HG02943 (cell line): ENCODE results near the gene CCDC174.
"Not testable (repeated sequence)": the region's sequence is repeated elsewhere in the genome, so short reads cannot be mapped to it uniquely, and the experiment has no call there.

Source experiments
- ATAC-seq: cut with Tn5 transposase; IDR thresholded peaks from one replicate; pipeline ENCODE4 v1.9.1; 2021; ENCODE audit warnings: mild to moderate bottlenecking, low read depth, moderate library complexity; ENCODE audit not compliant: unreplicated experiment

Gene CCDC174

DNA sequence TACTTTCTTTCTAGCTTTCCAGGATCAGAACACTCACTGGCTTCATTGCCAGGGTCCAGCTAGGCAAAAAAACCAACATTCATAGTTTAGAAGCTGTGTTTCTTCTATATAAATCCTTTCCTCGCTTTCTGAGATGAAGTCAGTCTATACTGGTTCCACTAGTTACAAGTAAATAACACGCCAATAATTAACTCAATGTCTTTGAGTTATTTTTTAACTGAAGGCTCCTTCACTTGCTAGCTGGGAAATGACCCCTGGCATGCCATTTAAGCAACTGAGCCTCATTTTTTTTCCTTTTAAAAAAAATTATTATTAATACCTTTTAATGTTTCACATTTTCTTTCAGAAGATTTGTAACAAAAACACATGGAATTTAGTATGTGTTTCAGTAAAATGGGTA is 2.1 kb upstream of the CCDC174 start:
- no peak for ATAC-seq

DNA sequence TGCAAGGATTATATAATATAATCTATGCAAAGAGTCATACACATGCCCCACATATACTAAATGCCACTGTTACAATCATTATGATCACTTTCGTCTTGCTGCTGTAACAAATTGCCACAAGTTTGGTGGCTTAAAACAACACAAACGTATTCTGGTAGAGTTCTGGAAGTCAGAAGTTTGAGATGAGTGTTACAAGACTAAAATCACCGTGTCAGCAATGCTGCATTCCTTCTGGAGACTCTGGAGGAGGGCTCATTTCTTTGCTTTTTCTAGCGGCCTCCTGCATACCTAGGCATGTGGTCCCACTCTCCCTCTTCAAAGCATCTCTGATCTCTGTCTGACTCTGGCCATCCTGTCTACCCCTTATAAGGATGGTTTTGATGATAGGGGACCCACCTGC is 1.4 kb upstream of the CCDC174 start:
- ATAC-seq, result no peak

DNA sequence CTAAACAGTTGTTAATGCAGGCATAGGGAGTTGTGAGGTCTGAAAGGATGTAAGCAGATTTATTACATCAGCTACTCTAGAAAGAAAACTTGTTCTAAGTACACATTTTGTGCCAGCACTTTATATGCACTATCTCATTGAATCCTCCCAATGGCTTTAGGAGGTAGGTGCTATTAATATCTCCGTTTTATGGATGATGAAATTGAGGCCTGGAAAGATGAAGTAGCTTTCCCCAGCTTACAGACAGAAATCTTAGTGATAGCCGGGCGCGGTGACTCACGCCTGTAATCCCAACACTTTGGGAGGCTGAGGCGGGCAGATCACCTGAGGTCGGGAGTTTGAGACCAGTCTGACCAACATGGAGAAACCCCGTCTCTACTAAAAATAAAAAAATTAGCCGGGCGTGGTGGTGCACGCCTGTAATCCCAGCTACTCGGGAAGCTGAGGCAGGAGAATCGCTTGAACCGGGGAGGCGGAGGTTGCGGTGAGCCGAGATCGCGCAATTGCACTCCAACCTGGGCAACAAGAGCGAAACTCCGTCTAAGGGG is 872 bp downstream of the CCDC174 start:
- not testable (repeated sequence) for ATAC-seq

DNA sequence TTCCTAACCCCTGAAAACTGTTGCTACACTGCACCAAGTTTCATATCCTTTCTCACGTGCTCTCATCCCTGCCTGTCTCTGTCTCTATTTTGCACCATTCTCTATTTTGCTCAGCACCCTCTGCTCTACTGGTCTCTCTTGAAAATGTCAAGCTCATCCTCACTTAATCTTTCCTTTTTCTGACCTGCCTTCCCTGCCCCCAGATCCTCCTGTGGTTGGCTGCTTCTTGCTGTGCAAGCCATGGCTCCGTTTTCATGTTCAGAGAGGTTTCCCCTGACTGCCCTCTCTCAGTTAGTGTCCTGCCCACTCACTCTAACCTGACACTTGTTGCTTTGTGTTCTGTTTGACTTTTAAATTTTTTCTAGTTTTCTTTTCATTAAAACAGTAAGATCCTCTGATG is 6.0 kb downstream of the CCDC174 start:
- no peak for ATAC-seq

DNA sequence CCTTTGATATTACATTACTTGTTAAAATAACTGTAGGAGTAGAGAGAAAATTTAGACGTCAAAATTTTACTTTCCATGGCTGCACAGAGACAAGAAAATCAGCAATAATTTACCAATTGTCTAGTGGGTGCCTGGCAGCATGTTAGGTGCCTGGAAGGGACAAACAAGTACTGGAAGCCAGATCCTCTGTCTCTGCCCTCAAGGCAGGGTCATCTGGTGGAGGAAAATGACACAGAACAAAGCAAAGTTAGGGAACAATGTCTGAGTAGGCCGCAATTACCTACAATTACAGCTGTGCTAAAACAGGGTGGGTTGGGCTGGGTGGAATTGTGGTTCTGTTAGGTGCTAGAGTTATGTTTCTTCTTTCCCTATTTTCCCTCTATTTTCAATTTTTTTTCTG is 7.4 kb downstream of the CCDC174 start:
- ATAC-seq, result no peak

- ATAC-seq, result no peak
Observed at GRCh38 chr3:14660942-14661341, 9.4 kb downstream of the CCDC174 start.

DNA sequence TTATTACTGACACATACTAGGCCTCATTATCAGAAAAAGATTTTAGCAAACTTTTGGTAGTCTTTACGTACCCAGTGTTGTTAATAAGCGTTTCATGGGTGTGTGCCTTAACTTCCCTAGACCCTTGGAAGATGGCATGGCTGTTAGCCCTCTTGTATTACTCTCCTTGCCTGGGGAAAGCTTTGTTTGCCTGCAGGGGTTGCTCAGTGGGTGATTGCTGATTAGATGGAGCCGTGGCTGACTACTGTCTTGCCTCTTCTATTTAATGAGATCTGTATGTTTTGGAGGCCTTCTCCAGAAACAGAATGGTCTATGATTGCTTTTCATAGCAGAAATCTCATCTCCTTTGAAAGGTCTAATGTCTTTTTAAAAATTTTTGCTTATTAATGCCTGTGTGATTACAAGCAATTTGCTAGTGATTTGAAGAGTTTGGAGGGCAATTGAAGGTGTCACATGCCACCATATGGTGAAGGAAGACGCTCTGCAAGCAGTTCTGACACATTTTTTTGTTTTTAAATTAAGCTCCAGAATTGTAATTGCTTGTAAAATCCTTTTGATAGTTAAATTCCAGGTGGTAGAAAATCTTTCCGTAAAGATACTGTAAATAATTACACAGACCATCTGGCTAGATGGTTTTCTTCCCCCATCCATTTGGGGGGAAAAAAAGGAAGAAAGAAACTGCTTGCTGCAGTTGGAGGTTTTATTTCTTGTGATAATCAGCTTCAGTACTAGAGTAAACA is 12.0 kb downstream of the CCDC174 start:
- no peak for ATAC-seq

- ATAC-seq, result no peak
Observed at GRCh38 chr3:14664170-14664569, 12.6 kb downstream of the CCDC174 start.

DNA sequence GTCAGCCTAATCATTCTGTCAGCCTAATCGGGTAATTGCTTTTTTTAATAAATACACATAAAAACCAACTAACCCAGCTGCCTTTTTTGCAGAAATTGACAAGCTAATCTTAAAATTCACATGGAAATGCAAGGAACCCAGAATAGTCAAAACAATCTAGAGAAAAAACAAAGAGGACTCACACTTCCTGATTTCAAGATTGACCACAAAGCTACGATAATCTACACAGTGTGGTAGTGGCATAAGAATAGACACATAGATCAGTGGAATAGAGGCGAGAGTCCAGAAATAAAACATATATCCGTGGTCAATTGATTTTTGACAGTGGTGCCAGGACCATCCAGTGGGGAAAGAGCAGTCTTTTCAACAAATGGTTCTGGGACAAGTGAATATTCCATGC is 21.0 kb downstream of the CCDC174 start:
- ATAC-seq, result no peak

- ATAC-seq, result no peak
Observed at GRCh38 chr3:14674841-14675240, 23.3 kb downstream of the CCDC174 start, which contains the start of gene C3orf20. TSS of gene C3orf20 (plus strand) at chr3:14675141. CDS start at chr3:14682714, 7,573 bp downstream.

GRCh38 chr3:14676881-14677280 is 25.3 kb downstream of the CCDC174 start:
- no peak for ATAC-seq

GRCh38 chr3:14678015-14678503 is 26.5 kb downstream of the CCDC174 start:
- no peak for ATAC-seq

DNA sequence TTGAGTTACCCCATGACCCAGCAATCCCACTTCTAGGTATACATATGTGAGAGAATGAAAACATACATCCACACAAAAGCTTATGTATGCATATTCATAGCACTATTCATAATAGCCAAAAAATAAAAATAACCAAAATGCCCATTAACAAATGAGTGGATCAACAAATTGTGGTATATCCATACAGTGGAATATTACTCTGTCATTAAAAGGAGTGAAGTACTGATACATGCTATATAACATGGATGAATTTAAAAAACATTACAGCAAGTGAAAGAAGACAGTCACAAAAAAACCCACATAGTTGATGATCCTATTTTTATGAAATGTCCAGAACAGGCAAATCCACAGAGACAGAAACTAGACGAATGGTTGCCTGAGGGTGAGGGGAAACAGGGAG is 28.6 kb downstream of the CCDC174 start:
- no peak for ATAC-seq

DNA sequence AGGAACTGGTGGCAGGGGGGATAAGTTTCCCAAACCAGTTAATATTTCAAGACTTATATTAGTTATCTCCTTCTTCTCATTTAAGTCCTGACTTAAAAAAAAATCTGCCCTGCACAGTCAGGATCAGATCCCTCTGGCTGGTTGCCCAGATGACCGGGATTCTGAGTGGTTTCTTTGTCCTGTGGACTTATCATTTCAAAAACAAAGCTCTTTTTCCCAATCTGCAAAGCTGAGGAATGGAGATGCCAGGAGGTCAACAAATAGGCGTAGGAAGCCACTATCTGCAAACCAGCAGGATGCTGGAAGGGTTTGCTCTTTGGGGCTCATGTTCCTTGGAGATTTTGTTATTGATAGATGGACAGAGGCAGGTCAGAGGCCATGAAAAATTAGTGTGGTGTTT is 29.2 kb downstream of the CCDC174 start:
- no peak for ATAC-seq

DNA sequence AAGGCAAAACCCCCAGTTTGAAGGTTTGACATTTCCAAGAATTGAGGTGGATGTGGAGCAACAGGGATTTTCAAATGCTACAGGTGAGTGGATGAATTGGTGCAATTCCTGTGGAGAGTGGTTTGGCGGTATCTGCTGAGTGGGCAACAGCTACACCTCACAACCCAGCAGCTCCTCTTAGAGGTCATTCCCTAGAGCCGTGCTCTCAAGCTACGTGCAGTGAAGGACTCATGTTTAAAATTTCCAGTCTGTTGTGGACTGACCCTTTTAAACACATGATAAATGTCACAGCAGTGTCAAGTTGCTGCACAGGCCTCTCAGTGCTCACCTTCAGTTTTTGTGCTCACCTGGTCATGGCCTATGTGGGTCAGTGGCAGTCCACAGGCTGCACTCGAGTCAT is 32.9 kb downstream of the CCDC174 start:
- ATAC-seq, result no peak

- ATAC-seq, result no peak
Observed at GRCh38 chr3:14685179-14685578, 33.6 kb downstream of the CCDC174 start.

- ATAC-seq, result no peak
Observed at GRCh38 chr3:14687360-14687759, 35.8 kb downstream of the CCDC174 start.

GRCh38 chr3:14688525-14688924 is 37.0 kb downstream of the CCDC174 start:
- peak; percentile 61 for ATAC-seq

GRCh38 chr3:14689247-14689980 is 37.9 kb downstream of the CCDC174 start:
- ATAC-seq, result no peak

- ATAC-seq, result no peak
Observed at GRCh38 chr3:14691239-14691638, 39.7 kb downstream of the CCDC174 start.

DNA sequence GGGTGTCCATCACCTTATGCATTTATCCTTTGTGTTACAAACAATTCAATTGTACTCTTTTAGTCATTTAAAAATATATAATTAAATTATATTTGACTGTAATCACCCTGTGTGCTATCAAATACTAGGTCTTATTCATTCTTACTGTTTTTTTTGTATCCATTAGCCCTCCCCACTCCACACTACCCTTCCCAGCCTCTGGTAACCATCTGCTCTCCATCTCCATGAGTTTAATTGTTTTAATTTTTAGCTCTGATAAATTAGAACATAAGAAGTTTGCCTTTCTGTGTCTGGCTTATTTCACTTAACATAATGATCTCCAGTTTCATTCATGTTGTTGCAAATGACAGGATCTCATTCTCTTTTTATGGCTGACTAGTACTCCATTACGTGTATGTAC is 40.2 kb downstream of the CCDC174 start:
- ATAC-seq, result no peak
